Type B pancreatic cell (in vitro differentiated cells): Measurements from ENCODE around the gene NDUFS4. TPM values are rescaled to one million over a fixed set of nuclear protein-coding genes. Genes with fewer than 3 reads are reported as not detected.
"Not testable (repeated sequence)": the region's sequence is repeated elsewhere in the genome, so short reads cannot be mapped to it uniquely, and the experiment has no call there.

Source experiments
- DNase-seq: peaks from one replicate; pipeline ENCODE4 v3.0.0; 2021; ENCODE audit warnings: mixed read lengths; ENCODE audit not compliant: unreplicated experiment; ENCODE audit errors: extremely low spot score
- H3K27ac Mint-ChIP-seq: 2 replicates; pipeline ENCODE4 v1.8.0; 2021; ENCODE audit warnings: mild to moderate bottlenecking, mixed read lengths
- H3K27me3 Mint-ChIP-seq: 2 replicates; pipeline ENCODE4 v1.8.0; 2021; ENCODE audit warnings: mixed read lengths
- H3K36me3 Mint-ChIP-seq: 2 replicates; pipeline ENCODE4 v1.8.0; 2021; ENCODE audit warnings: mixed read lengths
- H3K4me1 Mint-ChIP-seq: one replicate; pipeline ENCODE4 v1.8.0; 2021; ENCODE audit warnings: mixed read lengths; ENCODE audit not compliant: unreplicated experiment
- H3K4me3 Mint-ChIP-seq: 2 replicates; pipeline ENCODE4 v1.8.0; 2021; ENCODE audit warnings: mild to moderate bottlenecking, mixed read lengths
- H3K9me3 Mint-ChIP-seq: 2 replicates; pipeline ENCODE4 v1.8.0; 2021; ENCODE audit warnings: mixed read lengths
- CTCF ChIP-seq: fragments of 200-600 bp; sonication (generic); conservative IDR thresholded peaks from 2 replicates; pipeline ENCODE4 v1.5.0; 2021; ENCODE audit warnings: antibody characterized with exemption, mild to moderate bottlenecking
- total RNA-seq: library from RNA; stranded (reverse); gene quantifications from 2 replicates; pipeline ENCODE4 v1.2.1, GENCODE V29; 2021; ENCODE audit warnings: low replicate concordance

Gene NDUFS4
- total RNA-seq, 1 donor from 2014 or later: 73.4 TPM

- no peaks in the 10 kb centered on the region for H3K27me3 Mint-ChIP-seq
- no peak for DNase-seq
- no peaks in the 10 kb centered on the region for H3K4me1 Mint-ChIP-seq
- H3K9me3 Mint-ChIP-seq: no peaks in the 10 kb centered on the region
- H3K4me3 Mint-ChIP-seq: no peak overlapping the region
- peaks cover 4% of the 10 kb centered on the region for H3K36me3 Mint-ChIP-seq
- no peak overlapping the region for H3K27ac Mint-ChIP-seq
- no peak for TF ChIP-seq CTCF
These were observed 56.6 kb downstream of the NDUFS4 start for GRCh38 chr5:53616939-53617549.

- Mint-ChIP-seq H3K9me3 (no peaks in the 10 kb centered on the region), H3K27me3 (no peaks in the 10 kb centered on the region), H3K4me1 (no peaks in the 10 kb centered on the region), H3K4me3 (no peak overlapping the region), H3K27ac (no peak overlapping the region), H3K36me3 (peaks cover 38% of the 10 kb centered on the region)
- no peak for TF ChIP-seq CTCF
- DNase-seq: no peak
These were observed 70.8 kb downstream of the NDUFS4 start for GRCh38 chr5:53631251-53631650.

GRCh38 chr5:53642061-53642460, 81.6 kb downstream of the NDUFS4 start:
- Mint-ChIP-seq H3K4me3 (no peak overlapping the region), H3K36me3 (peaks cover 7% of the 10 kb centered on the region), H3K27me3 (no peaks in the 10 kb centered on the region), H3K27ac (no peak overlapping the region), H3K4me1 (peaks cover 12% of the 10 kb centered on the region), H3K9me3 (no peaks in the 10 kb centered on the region)
- no peak for DNase-seq
- TF ChIP-seq CTCF: no peak

GRCh38 chr5:53643445-53643844, 83.0 kb downstream of the NDUFS4 start:
- Mint-ChIP-seq H3K4me3 (no peak overlapping the region), H3K36me3 (peaks cover 13% of the 10 kb centered on the region), H3K27me3 (no peaks in the 10 kb centered on the region), H3K27ac (no peak overlapping the region), H3K9me3 (no peaks in the 10 kb centered on the region), H3K4me1 (peaks cover 12% of the 10 kb centered on the region)
- TF ChIP-seq CTCF: no peak
- no peak for DNase-seq

- Mint-ChIP-seq H3K4me1 (peaks cover 12% of the 10 kb centered on the region), H3K4me3 (no peak overlapping the region), H3K36me3 (peaks cover 25% of the 10 kb centered on the region), H3K9me3 (no peaks in the 10 kb centered on the region), H3K27ac (no peak overlapping the region), H3K27me3 (no peaks in the 10 kb centered on the region)
- TF ChIP-seq CTCF: no peak
- DNase-seq: no peak
These were observed 84.6 kb downstream of the NDUFS4 start for GRCh38 chr5:53645078-53645477.

GRCh38 chr5:53649352-53649751, 88.9 kb downstream of the NDUFS4 start:
- H3K9me3 Mint-ChIP-seq: no peaks in the 10 kb centered on the region

GRCh38 chr5:53660573-53660972, 100.1 kb downstream of the NDUFS4 start:
- not testable (repeated sequence) for H3K27me3 Mint-ChIP-seq, H3K4me3 Mint-ChIP-seq

More at GRCh38 chr5:53649352-53649751, 88.9 kb downstream of the NDUFS4 start:
- no peak for TF ChIP-seq CTCF
- Mint-ChIP-seq H3K4me3 (no peak overlapping the region), H3K4me1 (no peaks in the 10 kb centered on the region), H3K27ac (no peak overlapping the region), H3K36me3 (peaks cover 25% of the 10 kb centered on the region), H3K27me3 (no peaks in the 10 kb centered on the region)
- DNase-seq: no peak

GRCh38 chr5:53665313-53665712, 104.9 kb downstream of the NDUFS4 start:
- H3K27me3 Mint-ChIP-seq, H3K27ac Mint-ChIP-seq: not testable (repeated sequence)

More at GRCh38 chr5:53660573-53660972, 100.1 kb downstream of the NDUFS4 start:
- DNase-seq, H3K4me1 Mint-ChIP-seq, H3K9me3 Mint-ChIP-seq, H3K27ac Mint-ChIP-seq: not testable (repeated sequence)
- H3K36me3 Mint-ChIP-seq: peaks cover 31% of the 10 kb centered on the region

More at GRCh38 chr5:53665313-53665712, 104.9 kb downstream of the NDUFS4 start:
- not testable (repeated sequence) for DNase-seq, H3K4me1 Mint-ChIP-seq, H3K9me3 Mint-ChIP-seq, H3K4me3 Mint-ChIP-seq
- H3K36me3 Mint-ChIP-seq: peaks cover 36% of the 10 kb centered on the region
